HG02678 (cell line): ENCODE data around the gene MCF2L.

Experiments used
- ATAC-seq: cut with Tn5 transposase; IDR thresholded peaks from one replicate; pipeline ENCODE4 v1.9.1; 2021; ENCODE audit warnings: mild to moderate bottlenecking, moderate library complexity; ENCODE audit not compliant: unreplicated experiment

The MCF2L gene

DNA sequence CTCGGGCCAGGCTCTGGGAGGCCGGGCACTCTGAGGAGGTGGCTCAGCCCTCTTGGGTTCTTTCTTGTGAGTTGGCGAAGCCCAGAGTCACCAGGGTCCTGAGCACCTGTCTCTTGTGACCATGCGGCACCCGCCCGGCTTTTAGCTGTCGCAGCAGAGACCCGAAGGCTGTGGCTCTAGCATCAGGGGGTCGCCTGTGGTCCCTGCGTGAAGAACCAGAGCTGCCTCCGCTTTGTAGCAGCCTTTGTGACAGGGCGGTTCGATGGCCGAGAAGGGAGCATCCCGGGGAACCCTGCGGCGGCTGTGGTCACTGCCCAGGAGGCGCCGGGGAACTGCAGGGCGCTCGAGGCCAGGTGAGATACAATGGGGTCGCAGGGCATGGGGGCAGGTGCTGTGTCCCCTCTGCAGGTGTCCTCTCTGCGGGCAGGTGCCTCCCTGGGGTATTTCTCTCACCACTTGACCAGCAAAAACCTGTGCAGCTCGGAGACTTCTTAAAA, 10.4 kb downstream of the MCF2L start:
- no peak for ATAC-seq

DNA sequence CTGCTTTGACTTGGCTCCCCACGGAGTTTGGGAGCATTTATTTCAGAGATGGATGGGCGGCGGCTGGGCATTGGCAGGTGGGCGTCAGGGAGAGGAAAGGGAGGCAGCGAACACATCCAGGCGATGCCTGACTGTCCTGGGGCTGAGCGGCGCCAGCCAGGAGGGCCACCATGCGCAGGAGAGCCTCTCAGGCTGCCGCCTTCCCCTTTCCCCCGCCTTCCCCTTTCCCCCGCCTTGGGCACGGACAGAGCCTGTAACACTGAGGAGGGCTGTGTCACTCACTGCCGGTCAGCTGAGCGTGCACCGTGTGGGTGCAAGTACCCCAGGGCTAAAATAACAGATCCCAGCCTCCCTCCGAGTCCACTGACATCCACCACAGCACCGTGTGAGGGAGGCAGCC, 11.4 kb downstream of the MCF2L start:
- ATAC-seq, result no peak

DNA sequence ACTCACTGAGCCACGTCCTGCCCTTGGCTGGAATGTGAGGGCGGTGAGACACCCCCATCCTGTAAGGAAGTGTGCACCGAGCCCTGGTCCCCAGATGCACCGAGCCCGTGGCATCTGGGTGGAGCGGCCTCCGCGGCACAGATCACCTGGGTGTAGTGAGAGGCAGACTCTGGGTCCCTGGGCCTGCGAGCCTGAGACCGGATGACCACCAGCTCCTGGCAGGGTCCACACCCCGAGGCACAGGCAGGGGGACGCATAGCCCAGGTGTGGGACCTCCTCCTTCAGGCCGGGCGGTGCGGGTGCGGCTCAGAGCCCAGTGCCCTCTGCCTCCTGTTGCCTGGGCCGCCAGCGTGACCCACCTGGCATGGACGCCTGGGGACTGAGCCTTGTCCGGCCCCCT, 12.4 kb downstream of the MCF2L start:
- ATAC-seq, result no peak

GRCh38 chr13:112982281-112983041, 13.4 kb downstream of the MCF2L start:
- no peak for ATAC-seq

DNA sequence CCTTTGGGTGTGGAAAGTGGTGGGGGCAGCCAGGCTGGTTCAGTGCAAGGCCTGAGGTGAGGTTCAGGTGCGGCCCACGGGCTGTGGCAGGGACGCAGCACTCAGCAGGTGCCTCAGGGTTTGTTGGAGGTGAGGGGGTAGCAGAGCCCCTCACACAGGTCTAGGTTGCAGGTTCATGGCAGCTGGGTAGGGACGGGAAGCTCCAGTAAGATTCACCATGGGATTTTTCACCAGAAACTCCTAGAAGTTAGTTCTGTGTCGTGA, 14.0 kb downstream of the MCF2L start:
- no peak for ATAC-seq

GRCh38 chr13:112983428-112984196, 14.6 kb downstream of the MCF2L start:
- ATAC-seq, result no peak

GRCh38 chr13:112984501-112984900, 15.5 kb downstream of the MCF2L start:
- no peak for ATAC-seq

GRCh38 chr13:112984954-112985802, 16.2 kb downstream of the MCF2L start:
- ATAC-seq, result no peak

DNA sequence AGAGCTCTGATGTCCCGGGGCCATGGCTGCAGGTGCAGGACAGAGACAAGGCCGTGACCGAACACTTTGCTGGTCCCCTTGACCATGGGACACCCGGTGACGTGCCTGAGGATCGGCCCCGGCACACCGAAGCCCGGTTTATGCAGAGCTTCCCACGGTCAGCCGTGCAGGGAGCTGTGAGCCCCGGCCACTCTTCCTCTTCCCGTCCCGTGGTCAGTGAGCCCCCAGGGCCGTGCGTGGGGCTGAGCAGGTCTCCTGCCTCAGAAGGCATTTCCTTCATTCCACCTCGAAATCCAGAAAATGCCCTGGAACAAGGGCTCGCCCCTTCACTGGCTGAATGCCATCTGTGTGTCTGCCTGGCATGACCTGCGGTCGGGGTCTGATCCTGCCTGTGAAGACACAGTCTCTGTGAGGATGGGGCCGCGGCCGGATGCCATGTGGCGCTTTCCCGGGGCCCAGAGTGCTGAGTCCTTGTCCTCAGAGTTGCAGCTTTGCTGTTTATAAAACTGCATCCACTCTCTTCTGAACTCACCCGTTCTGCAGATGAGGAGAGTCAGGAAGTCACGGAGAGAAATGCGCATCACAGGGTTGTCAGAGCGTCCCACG, 16.9 kb downstream of the MCF2L start:
- ATAC-seq, result no peak

- no peak for ATAC-seq
Observed at GRCh38 chr13:112986470-112986869, 17.5 kb downstream of the MCF2L start.

- ATAC-seq, result no peak
Observed at GRCh38 chr13:112986946-112987681, 18.1 kb downstream of the MCF2L start.

DNA sequence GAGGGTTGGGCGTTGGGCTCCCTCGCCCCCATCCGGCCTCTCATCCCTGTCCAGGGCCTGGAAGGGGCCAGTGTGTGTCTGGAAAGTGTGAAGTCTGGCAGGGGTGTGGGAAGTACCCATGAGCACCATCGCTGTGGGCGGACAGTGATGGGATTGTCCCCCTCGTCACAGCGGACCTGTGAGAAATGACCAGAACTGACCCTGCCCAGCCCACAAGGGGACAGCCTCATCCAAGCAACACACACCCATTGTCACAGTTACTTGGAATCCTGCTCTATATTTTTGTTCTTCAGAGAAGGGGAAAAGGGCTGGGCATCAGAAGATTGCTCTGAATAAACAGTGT, 18.6 kb downstream of the MCF2L start:
- ATAC-seq, result no peak

DNA sequence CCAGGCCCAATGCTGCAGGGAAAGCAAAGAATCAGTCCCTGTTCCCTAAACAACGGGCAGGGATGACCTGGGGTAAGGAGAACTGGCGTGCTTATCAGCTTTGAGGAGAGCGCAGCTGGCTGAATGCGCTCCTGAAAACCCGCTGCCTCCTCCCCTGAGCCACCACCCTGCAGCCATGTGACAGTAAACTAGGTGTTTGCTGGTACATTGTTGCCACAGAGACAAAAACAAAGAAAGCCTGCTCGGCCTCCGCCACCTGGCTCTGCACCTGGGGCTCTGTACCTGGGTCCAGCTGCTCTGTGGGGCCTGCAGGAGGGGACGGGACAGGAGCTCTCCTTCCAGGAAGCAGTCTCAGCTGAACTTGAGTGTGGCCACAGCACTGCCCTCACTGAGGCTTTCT, 21.8 kb downstream of the MCF2L start:
- ATAC-seq, result no peak

- ATAC-seq, result no peak
Observed at GRCh38 chr13:112991609-112992008, 22.6 kb downstream of the MCF2L start.

GRCh38 chr13:112992931-112993680, 24.1 kb downstream of the MCF2L start:
- ATAC-seq, result no peak

- no peak for ATAC-seq
Observed at GRCh38 chr13:112994084-112994780, 25.2 kb downstream of the MCF2L start.

- ATAC-seq, result no peak
Observed at GRCh38 chr13:112994781-112995355, 25.9 kb downstream of the MCF2L start.

- no peak for ATAC-seq
Observed at GRCh38 chr13:112995395-112996191, 26.6 kb downstream of the MCF2L start.
